Smooth muscle cell (in vitro differentiated cells): ENCODE measurements around the gene ARHGEF11. TPM values are rescaled to one million over a fixed set of nuclear protein-coding genes. Genes with fewer than 3 reads are reported as not detected.

Source experiments
- DNase-seq: peaks from one replicate; lab custom pipeline; 2025; ENCODE audit not compliant: unreplicated experiment; lab: John Stamatoyannopoulos, UW
- H2AFZ ChIP-seq: fragments of 200-600 bp; sonication (generic); 2 replicates; pipeline ENCODE4 v1.6.0; 2016; ENCODE audit warnings: antibody characterized with exemption, low read depth, mild to moderate bottlenecking
- H3F3A ChIP-seq: fragments of 200-600 bp; sonication (generic); 2 replicates; pipeline ENCODE4 v1.6.0; 2017; ENCODE audit warnings: antibody characterized with exemption, low read depth
- H3K27ac ChIP-seq: fragments of 200-600 bp; sonication (generic); 2 replicates; pipeline ENCODE4 v1.5.1; 2016; ENCODE audit warnings: low read depth, mild to moderate bottlenecking
- H3K27me3 ChIP-seq: fragments of 200-600 bp; sonication (generic); 2 replicates; pipeline ENCODE4 v1.6.1; 2016; ENCODE audit warnings: low read depth, mild to moderate bottlenecking
- H3K36me3 ChIP-seq: fragments of 200-600 bp; sonication (generic); 2 replicates; pipeline ENCODE4 v1.5.1; 2016; ENCODE audit warnings: low read depth
- H3K4me1 ChIP-seq: fragments of 200-600 bp; sonication (generic); 2 replicates; pipeline ENCODE4 v1.5.1; 2016; ENCODE audit warnings: low read depth
- H3K4me2 ChIP-seq: fragments of 200-600 bp; sonication (generic); 2 replicates; pipeline ENCODE4 v1.6.0; 2016; ENCODE audit warnings: mild to moderate bottlenecking
- H3K4me3 ChIP-seq: fragments of 200-600 bp; sonication (generic); 2 replicates; pipeline ENCODE4 v1.5.1; 2016; ENCODE audit warnings: mild to moderate bottlenecking
- H3K79me2 ChIP-seq: fragments of 200-600 bp; sonication (generic); 2 replicates; pipeline ENCODE4 v1.6.0; 2016; ENCODE audit warnings: low read depth, mild to moderate bottlenecking
- H3K9ac ChIP-seq: fragments of 200-600 bp; sonication (generic); 2 replicates; pipeline ENCODE4 v1.6.0; 2016; ENCODE audit warnings: low read depth
- H3K9me3 ChIP-seq: fragments of 200-600 bp; sonication (generic); replicated peaks from 2 replicates; pipeline ENCODE4 v1.5.1; 2016; ENCODE audit warnings: low read depth
- H4K20me1 ChIP-seq: fragments of 200-600 bp; sonication (generic); 2 replicates; pipeline ENCODE4 v1.6.0; 2016; ENCODE audit warnings: low read depth
- WGBS: methylation state at CpG from one replicate; pipeline ENCODE4 v1.1.7; 2016; ENCODE audit warnings: low lambda C conversion rate; 5-methylcytosine and 5-hydroxymethylcytosine counted together
- polyA plus RNA-seq: library from polyadenylated mRNA; unstranded; fragments of >200 nt; fragmentation: Nextera tagmentation; extraction: Ambion mirVana; gene quantifications from 2 replicates; pipeline ENCODE4 v1.2.1, GENCODE V29; 2016
- total RNA-seq: library from RNA; depleted of rRNA; stranded (reverse); fragments of >200 nt; gene quantifications from 2 replicates; pipeline ENCODE4 v1.2.3, GENCODE V29; 2014
- TF ChIP-seq, protein P1 (sequence below): fragments of 200-600 bp; sonication (generic); IDR thresholded peaks from 2 replicates; pipeline ENCODE4 v1.5.1; 2017; ENCODE audit warnings: borderline replicate concordance, mild to moderate bottlenecking, antibody characterized with exemption; ENCODE audit not compliant: insufficient read depth, poor library complexity, severe bottlenecking

Gene ARHGEF11
- total and polyA plus RNA-seq, 2 experiments from 2014 or later, result 15.1 to 20.1 TPM

DNA sequence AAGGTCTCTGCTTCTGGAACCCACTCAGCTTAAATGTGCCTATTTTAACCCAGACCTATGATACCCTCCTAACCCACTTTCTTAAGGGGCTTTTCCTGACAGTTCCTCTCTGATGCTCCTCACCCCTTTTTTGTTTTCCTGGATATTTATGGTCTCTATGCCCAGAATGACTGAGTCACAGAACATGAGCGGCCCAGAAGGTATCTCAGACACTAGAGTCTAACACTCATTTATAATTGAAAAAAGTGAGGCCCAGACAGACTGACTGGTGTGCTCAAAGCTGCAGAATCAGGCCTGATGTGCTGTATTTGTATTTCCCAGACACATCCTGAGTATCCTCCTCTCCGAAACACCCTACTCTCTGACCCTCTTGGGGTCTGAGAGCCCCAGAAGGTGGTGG, 81.1 kb downstream of the ARHGEF11 start:
- TF ChIP-seq, protein P1, sequence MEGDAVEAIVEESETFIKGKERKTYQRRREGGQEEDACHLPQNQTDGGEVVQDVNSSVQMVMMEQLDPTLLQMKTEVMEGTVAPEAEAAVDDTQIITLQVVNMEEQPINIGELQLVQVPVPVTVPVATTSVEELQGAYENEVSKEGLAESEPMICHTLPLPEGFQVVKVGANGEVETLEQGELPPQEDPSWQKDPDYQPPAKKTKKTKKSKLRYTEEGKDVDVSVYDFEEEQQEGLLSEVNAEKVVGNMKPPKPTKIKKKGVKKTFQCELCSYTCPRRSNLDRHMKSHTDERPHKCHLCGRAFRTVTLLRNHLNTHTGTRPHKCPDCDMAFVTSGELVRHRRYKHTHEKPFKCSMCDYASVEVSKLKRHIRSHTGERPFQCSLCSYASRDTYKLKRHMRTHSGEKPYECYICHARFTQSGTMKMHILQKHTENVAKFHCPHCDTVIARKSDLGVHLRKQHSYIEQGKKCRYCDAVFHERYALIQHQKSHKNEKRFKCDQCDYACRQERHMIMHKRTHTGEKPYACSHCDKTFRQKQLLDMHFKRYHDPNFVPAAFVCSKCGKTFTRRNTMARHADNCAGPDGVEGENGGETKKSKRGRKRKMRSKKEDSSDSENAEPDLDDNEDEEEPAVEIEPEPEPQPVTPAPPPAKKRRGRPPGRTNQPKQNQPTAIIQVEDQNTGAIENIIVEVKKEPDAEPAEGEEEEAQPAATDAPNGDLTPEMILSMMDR, result no peak
- Histone ChIP-seq H3K27me3 (no peaks in the 10 kb centered on the region), H4K20me1 (no peaks in the 10 kb centered on the region), H3K4me1 (no peaks in the 10 kb centered on the region), H3K27ac (no peak overlapping the region), H3K4me2 (no peak overlapping the region), H3K4me3 (no peak overlapping the region), H3K36me3 (peaks cover 26% of the 10 kb centered on the region), H3K9ac (no peak overlapping the region), H3K9me3 (no peaks in the 10 kb centered on the region), H2AFZ (no peak overlapping the region), H3K79me2 (no peaks in the 10 kb centered on the region), H3F3A (no peaks in the 10 kb centered on the region)
- WGBS, result 97% methylated on average over 2 of the region's 2 CpGs
- no peak for DNase-seq

DNA sequence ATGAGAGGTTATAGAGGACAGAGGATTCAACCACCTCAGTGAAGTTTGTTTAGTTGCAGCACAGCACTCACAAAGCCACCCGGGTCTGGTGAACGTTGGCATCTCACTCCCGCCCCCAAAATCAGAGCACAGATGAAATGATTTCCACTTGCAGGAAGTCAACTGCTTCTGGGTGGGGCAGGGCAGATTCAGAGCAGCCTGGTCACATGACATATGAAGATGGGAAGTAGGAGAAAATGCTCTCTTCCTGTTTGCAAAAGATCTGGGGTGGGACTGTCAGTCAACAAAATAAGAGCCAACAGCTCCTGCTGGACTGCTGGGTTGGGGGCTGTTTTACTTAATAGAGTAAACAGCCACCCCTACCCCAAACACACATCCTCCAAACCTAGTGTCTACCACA, 81.9 kb downstream of the ARHGEF11 start:
- 84% methylated on average over 3 of the region's 3 CpGs for WGBS
- H2AFZ ChIP-seq, result no peak overlapping the region
- H3K27me3 ChIP-seq, result no peaks in the 10 kb centered on the region
- no peaks in the 10 kb centered on the region for H4K20me1 ChIP-seq
- no peaks in the 10 kb centered on the region for H3K9me3 ChIP-seq
- no peak overlapping the region for H3K9ac ChIP-seq
- H3F3A ChIP-seq, result no peaks in the 10 kb centered on the region
- H3K27ac ChIP-seq, result no peak overlapping the region
- H3K4me3 ChIP-seq, result no peak overlapping the region
- H3K4me2 ChIP-seq, result no peak overlapping the region
- TF ChIP-seq, protein P1, result no peak
- H3K4me1 ChIP-seq, result no peaks in the 10 kb centered on the region
- no peak for DNase-seq
- H3K36me3 ChIP-seq, result peaks cover 26% of the 10 kb centered on the region
- no peaks in the 10 kb centered on the region for H3K79me2 ChIP-seq

DNA sequence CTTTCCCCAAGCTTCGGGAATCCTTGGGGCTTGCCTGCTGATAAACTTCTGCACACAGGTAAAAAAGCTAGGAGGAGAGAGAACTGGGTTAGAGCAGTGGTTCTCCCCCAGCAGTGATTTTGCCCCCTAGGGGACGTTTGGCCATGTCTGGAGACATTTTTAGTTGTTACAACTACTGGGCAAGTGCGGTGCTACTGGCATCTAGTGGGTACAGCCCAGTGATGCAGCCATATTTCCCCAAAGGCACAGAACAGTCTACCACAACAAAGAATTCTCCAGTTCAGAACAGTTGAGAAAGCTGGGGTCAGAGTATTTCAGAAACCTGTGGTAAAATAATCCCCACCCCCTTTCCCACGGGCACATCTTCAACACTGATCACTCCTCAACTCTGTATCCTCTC, 83.8 kb downstream of the ARHGEF11 start:
- Histone ChIP-seq H3K79me2 (no peaks in the 10 kb centered on the region), H3K36me3 (peaks cover 26% of the 10 kb centered on the region), H3K27me3 (no peaks in the 10 kb centered on the region), H3K4me3 (no peak overlapping the region), H3K4me1 (no peaks in the 10 kb centered on the region), H3K9me3 (no peaks in the 10 kb centered on the region), H3K27ac (no peak overlapping the region), H3F3A (no peaks in the 10 kb centered on the region), H2AFZ (no peak overlapping the region), H3K4me2 (no peak overlapping the region), H3K9ac (no peak overlapping the region), H4K20me1 (no peaks in the 10 kb centered on the region)
- TF ChIP-seq, protein P1, result no peak
- WGBS, result 84% methylated on average over 4 of the region's 4 CpGs
- no peak for DNase-seq

DNA sequence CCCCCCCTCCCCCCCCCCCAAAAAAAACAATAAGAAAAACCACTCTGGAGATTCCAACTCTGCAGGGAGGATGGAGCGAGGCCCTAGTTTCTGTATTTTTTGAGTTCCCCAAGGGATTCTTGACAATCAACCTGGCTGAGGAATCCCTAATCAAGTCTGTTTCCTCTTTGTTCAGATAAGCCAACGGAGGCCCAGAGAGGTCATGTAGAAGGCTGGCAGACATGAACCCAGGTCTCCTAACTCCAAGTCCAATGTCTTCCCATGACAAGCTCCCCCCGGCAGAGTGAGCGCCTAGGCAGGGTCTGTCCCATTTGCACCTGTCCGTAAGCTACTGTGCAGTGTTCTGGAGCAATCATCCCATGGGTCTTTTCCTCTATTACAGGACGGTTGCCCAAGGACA, 85.6 kb downstream of the ARHGEF11 start:
- H3K27ac ChIP-seq, result no peak overlapping the region
- no peak for DNase-seq
- no peaks in the 10 kb centered on the region for H3F3A ChIP-seq
- H3K4me2 ChIP-seq, result no peak overlapping the region
- TF ChIP-seq, protein P1, result no peak
- no peaks in the 10 kb centered on the region for H3K27me3 ChIP-seq
- no peaks in the 10 kb centered on the region for H3K4me1 ChIP-seq
- H3K9me3 ChIP-seq, result no peaks in the 10 kb centered on the region
- WGBS, result 93% methylated on average over 6 of the region's 6 CpGs
- H2AFZ ChIP-seq, result no peak overlapping the region
- H3K36me3 ChIP-seq, result peaks cover 17% of the 10 kb centered on the region
- no peak overlapping the region for H3K4me3 ChIP-seq
- no peaks in the 10 kb centered on the region for H4K20me1 ChIP-seq
- no peaks in the 10 kb centered on the region for H3K79me2 ChIP-seq
- H3K9ac ChIP-seq, result no peak overlapping the region
